ENCODE measurements around the gene AGPAT1. TPM values are rescaled to one million over a fixed set of nuclear protein-coding genes. Genes with fewer than 3 reads are reported as not detected.

The AGPAT1 gene
- total and polyA plus RNA-seq, 10 of the 15 experiments (the other 5 are each of a cell fraction or from before 2014, with no cell fraction given): 13.9 to 39.5 (median 24.7) TPM

- 29% methylated on average over 1 of the region's 1 CpG for WGBS (ENCODE audit: insufficient coverage, insufficient replicate concordance, low lambda C conversion rate, missing lambda C conversion rate)
- Histone ChIP-seq H3K27ac (ENCODE audit: control insufficient read depth, insufficient read depth) (no peak overlapping the region), H3K4me2 (ENCODE audit: control insufficient read depth, insufficient read depth) (no peak overlapping the region), H2AFZ (ENCODE audit: control insufficient read depth, low read depth, low read length) (no peak overlapping the region), H3K36me3 (ENCODE audit: control insufficient read depth in 2 of 2, insufficient read depth in 2 of 2, low read length in 1 of 2) (no peaks in the 10 kb centered on the region), H3K9ac (ENCODE audit: control insufficient read depth, insufficient read depth, low read length) (no peak overlapping the region), H3K27me3 (replicated peaks in 1 of 2; ENCODE audit: control insufficient read depth in 2 of 2, insufficient read depth in 2 of 2, low read length in 1 of 2) (no peaks in the 10 kb centered on the region; a peak in 2 of 4 replicates), H3K79me2 (ENCODE audit: control insufficient read depth, insufficient read depth, low read length) (no peaks in the 10 kb centered on the region), H3K4me1 (ENCODE audit: control insufficient read depth, insufficient read depth, low read length) (no peaks in the 10 kb centered on the region), H3K4me3 (no peak overlapping the region), H4K20me1 (ENCODE audit: control insufficient read depth, insufficient read depth) (no peaks in the 10 kb centered on the region), H3K9me3 (replicated peaks; ENCODE audit: control insufficient read depth, insufficient read depth, low read length) (no peaks in the 10 kb centered on the region)
- ATAC-seq: no peak
- in situ Hi-C loops (cut with MboI) (no loop called here), intact Hi-C loops (cut with micrococcal nuclease; ENCODE audit: unreplicated experiment) (no loop called here)
- ChIA-PET CTCF (interaction anchor here (1.2 kb wide), 1 partner anchor 588 kb away, joined by 4 read pairs; no protein-coding TSS in a partner anchor), POLR2A (no interaction called here), RAD21 (ENCODE audit: unreplicated experiment) (no interaction called here), SMC1A (ENCODE audit: uncharacterized antibody, unreplicated experiment) (interaction anchor here (0.6 to 1.5 kb wide), 2 partner anchors 11 to 13 kb away, joined by 3 read pairs; no protein-coding TSS in a partner anchor)
- FAIRE-seq: no peak
- DNase-seq (ENCODE audit: low read depth, low spot score): no peak
- no peak for TF ChIP-seq CEBPB (IDR thresholded peaks at IDR 0.05; ENCODE audit: borderline replicate concordance in 1 of 2, low read depth in 2 of 2, low read length in 2 of 2)
- no peak for TF ChIP-seq RFX5 (IDR thresholded peaks at IDR 0.05; ENCODE audit: low read depth, low read length)
- TF ChIP-seq GABPA (IDR thresholded peaks at IDR 0.05; ENCODE audit: low read depth): no peak
- no peak for TF ChIP-seq LARP7 (IDR thresholded peaks at IDR 0.05)
- no peak for TF ChIP-seq ETV6 (conservative IDR thresholded peaks at IDR 0.05 in 1 of 2, IDR thresholded peaks at IDR 0.05 in 1 of 2; ENCODE audit: borderline replicate concordance in 1 of 2, low read depth in 1 of 2)
- TF ChIP-seq RELA (IDR thresholded peaks at IDR 0.05; ENCODE audit: borderline replicate concordance, partially characterized antibody): no peak
- TF ChIP-seq KDM1A (IDR thresholded peaks at IDR 0.05; ENCODE audit: borderline replicate concordance): no peak
- no peak for TF ChIP-seq RCOR1 (conservative IDR thresholded peaks at IDR 0.05; ENCODE audit: low read depth, low read length)
- no peak for TF ChIP-seq NR2C2 (IDR thresholded peaks at IDR 0.05; ENCODE audit: borderline replicate concordance, control insufficient read depth, insufficient read length, low read depth)
- no peak for TF ChIP-seq SREBF1 (IDR thresholded peaks at IDR 0.05; ENCODE audit: low read length)
- TF ChIP-seq CHD2 (IDR thresholded peaks at IDR 0.05; ENCODE audit: borderline replicate concordance, low read depth, low read length): no peak
- TF ChIP-seq ZNF274 (IDR thresholded peaks at IDR 0.05; ENCODE audit: insufficient read depth, insufficient read length): no peak
- TF ChIP-seq CREM (IDR thresholded peaks at IDR 0.05; ENCODE audit: low read depth): no peak
- no peak for TF ChIP-seq STAT3 (IDR thresholded peaks at IDR 0.05; ENCODE audit: low read depth, low read length)
- TF ChIP-seq SMAD5 (IDR thresholded peaks at IDR 0.05; ENCODE audit: low read depth): no peak
- TF ChIP-seq NFIC (IDR thresholded peaks at IDR 0.05; ENCODE audit: low read depth, low read length): no peak
- no peak for TF ChIP-seq RUNX3 (IDR thresholded peaks at IDR 0.05; ENCODE audit: low read length)
- TF ChIP-seq JUND (IDR thresholded peaks at IDR 0.05; ENCODE audit: low read depth, low read length): no peak
- no TSS peak for BruUV-seq (replicated peaks)
Observed at GRCh38 chr6:32208996-32209395, 33.1 kb upstream of the AGPAT1 start.

Measured in GM12878 (cell line).